Hepatocyte (in vitro differentiated cells): ENCODE measurements around the gene MEIS2. TPM values are rescaled to one million over a fixed set of nuclear protein-coding genes. Genes with fewer than 3 reads are reported as not detected.

ENCODE experiments used
- DNase-seq: peaks from one replicate; pipeline ENCODE4 v3.0.0-alpha.2; 2016; ENCODE audit warnings: low spot score
- H2AFZ ChIP-seq: fragments of 200-600 bp; sonication (generic); 2 replicates; pipeline ENCODE4 v1.6.0; 2016; ENCODE audit warnings: antibody characterized with exemption, mild to moderate bottlenecking
- H3K27ac ChIP-seq: fragments of 200-600 bp; sonication (generic); 2 replicates; pipeline ENCODE4 v1.5.1; 2016; ENCODE audit warnings: mild to moderate bottlenecking
- H3K27me3 ChIP-seq: fragments of 200-600 bp; sonication (generic); 2 replicates; pipeline ENCODE4 v1.6.1; 2016
- H3K36me3 ChIP-seq: fragments of 200-600 bp; sonication (generic); replicated peaks from 2 replicates; pipeline ENCODE4 v1.5.1; 2016; ENCODE audit warnings: low read depth; ENCODE audit not compliant: insufficient read depth
- H3K4me1 ChIP-seq: fragments of 200-600 bp; sonication (generic); 2 replicates; pipeline ENCODE4 v1.5.1; 2016; ENCODE audit warnings: mild to moderate bottlenecking, moderate library complexity; ENCODE audit not compliant: insufficient read depth
- H3K4me2 ChIP-seq: fragments of 200-600 bp; sonication (generic); 2 replicates; pipeline ENCODE4 v1.6.0; 2016
- H3K4me3 ChIP-seq: fragments of 200-600 bp; sonication (generic); 2 replicates; pipeline ENCODE4 v1.5.1; 2016; ENCODE audit warnings: mild to moderate bottlenecking
- H3K79me2 ChIP-seq: fragments of 200-600 bp; sonication (generic); 2 replicates; pipeline ENCODE4 v1.6.0; 2017; ENCODE audit warnings: mild to moderate bottlenecking
- H3K9me2 ChIP-seq: fragments of 200-600 bp; sonication (generic); replicated peaks from 2 replicates; pipeline ENCODE4 v1.6.0; 2017; ENCODE audit warnings: mild to moderate bottlenecking; ENCODE audit not compliant: insufficient read depth
- H3K9me3 ChIP-seq: fragments of 200-600 bp; sonication (generic); 2 replicates; pipeline ENCODE4 v1.5.1; 2016; ENCODE audit warnings: low read depth, mild to moderate bottlenecking
- H4K20me1 ChIP-seq: fragments of 200-600 bp; sonication (generic); 2 replicates; pipeline ENCODE4 v1.6.0; 2016; ENCODE audit warnings: mild to moderate bottlenecking; ENCODE audit not compliant: insufficient read depth, poor library complexity, severe bottlenecking
- CTCF ChIP-seq: fragments of 200-600 bp; sonication (generic); IDR thresholded peaks from 2 replicates; pipeline ENCODE4 v1.5.1; 2016; ENCODE audit warnings: antibody characterized with exemption, mild to moderate bottlenecking; ENCODE audit not compliant: poor library complexity
- EZH2 ChIP-seq: fragments of 200-600 bp; sonication (generic); IDR thresholded peaks from 2 replicates; pipeline ENCODE4 v1.6.1; 2016; ENCODE audit warnings: antibody characterized with exemption, mild to moderate bottlenecking, borderline replicate concordance
- EZH2phosphoT487 ChIP-seq: fragments of 200-600 bp; sonication (generic); IDR thresholded peaks from one replicate; pipeline ENCODE4 v1.6.1; 2018; ENCODE audit warnings: antibody characterized with exemption, mild to moderate bottlenecking, low read depth, moderate library complexity; ENCODE audit not compliant: unreplicated experiment, severe bottlenecking
- WGBS: methylation state at CpG from one replicate; pipeline ENCODE4 v1.1.6; 2016; ENCODE audit warnings: low lambda C conversion rate; ENCODE audit errors: missing lambda C conversion rate; 5-methylcytosine and 5-hydroxymethylcytosine counted together
- polyA plus RNA-seq: library from polyadenylated mRNA; unstranded; fragments of >200 nt; fragmentation: Nextera tagmentation; extraction: Ambion mirVana; gene quantifications from 2 replicates; pipeline ENCODE4 v1.2.1, GENCODE V29; 2016
- total RNA-seq: library from RNA; depleted of rRNA; stranded (reverse); fragments of >200 nt; gene quantifications from 2 replicates; pipeline ENCODE4 v1.2.3, GENCODE V29; 2014

MEIS2 gene
- total and polyA plus RNA-seq, 2 experiments from 2014 or later, result 20.6 to 33.5 TPM

- H3K9me2 ChIP-seq, result no peaks in the 10 kb centered on the region
Observed at GRCh38 chr15:36964626-36965025, 135.7 kb downstream of the MEIS2 start.

GRCh38 chr15:36961956-36962355 is 138.4 kb downstream of the MEIS2 start:
- Histone ChIP-seq H3K9me2 (no peaks in the 10 kb centered on the region), H3K9me3 (no peaks in the 10 kb centered on the region), H4K20me1 (no peaks in the 10 kb centered on the region), H3K4me2 (no peak overlapping the region), H3K4me1 (no peaks in the 10 kb centered on the region), H3K27ac (no peak overlapping the region), H3K4me3 (no peak overlapping the region), H3K79me2 (no peaks in the 10 kb centered on the region), H2AFZ (no peak overlapping the region), H3K27me3 (peaks cover 6% of the 10 kb centered on the region), H3K36me3 (no peaks in the 10 kb centered on the region)
- no peak for DNase-seq
- TF ChIP-seq EZH2, result no peak
- TF ChIP-seq CTCF, result no peak
- TF ChIP-seq EZH2phosphoT487, result no peak
- WGBS, result 100% methylated on average over 1 of the region's 1 CpG

More at GRCh38 chr15:36964626-36965025, 135.7 kb downstream of the MEIS2 start:
- peaks cover 15% of the 10 kb centered on the region for H3K27me3 ChIP-seq
- no peak overlapping the region for H2AFZ ChIP-seq
- H3K4me2 ChIP-seq, result no peak overlapping the region
- TF ChIP-seq CTCF (no peak), EZH2phosphoT487 (no peak), EZH2 (no peak)
- DNase-seq, result no peak
- no peaks in the 10 kb centered on the region for H3K9me3 ChIP-seq
- H3K4me1 ChIP-seq, result no peaks in the 10 kb centered on the region
- no peaks in the 10 kb centered on the region for H3K36me3 ChIP-seq
- H4K20me1 ChIP-seq, result no peaks in the 10 kb centered on the region
- no peaks in the 10 kb centered on the region for H3K79me2 ChIP-seq
- H3K27ac ChIP-seq, result no peak overlapping the region
- no peak overlapping the region for H3K4me3 ChIP-seq

- Histone ChIP-seq H2AFZ (no peak overlapping the region), H3K27me3 (peaks cover 6% of the 10 kb centered on the region), H3K36me3 (no peaks in the 10 kb centered on the region), H3K4me1 (no peaks in the 10 kb centered on the region), H3K9me2 (no peaks in the 10 kb centered on the region), H3K4me3 (no peak overlapping the region), H4K20me1 (no peaks in the 10 kb centered on the region), H3K9me3 (no peaks in the 10 kb centered on the region), H3K79me2 (no peaks in the 10 kb centered on the region), H3K4me2 (peak overlapping the region; percentile 41), H3K27ac (no peak overlapping the region)
- TF ChIP-seq EZH2 (no peak), CTCF (no peak), EZH2phosphoT487 (no peak)
- no peak for DNase-seq
- WGBS, result 93% methylated on average over 1 of the region's 1 CpG
Observed at GRCh38 chr15:36960947-36961227, 139.5 kb downstream of the MEIS2 start.
